Neural progenitor cell (in vitro differentiated cells): ENCODE measurements around the gene NCBP2L. TPM values are rescaled to one million over a fixed set of nuclear protein-coding genes. Genes with fewer than 3 reads are reported as not detected.
"Not testable (repeated sequence)": the region's sequence is repeated elsewhere in the genome, so short reads cannot be mapped to it uniquely, and the experiment has no call there.

Experiments
- DNase-seq: peaks from one replicate; pipeline ENCODE4 v3.0.0-alpha.2; 2016; ENCODE audit warnings: low spot score
- H2AFZ ChIP-seq: fragments of 200-600 bp; sonication (generic); replicated peaks from 2 replicates; pipeline ENCODE4 v1.6.1; 2016; ENCODE audit warnings: antibody characterized with exemption
- H3F3A ChIP-seq: fragments of 200-600 bp; sonication (generic); 2 replicates; pipeline ENCODE4 v1.6.1; 2016; ENCODE audit warnings: antibody characterized with exemption, low read depth
- H3K27ac ChIP-seq: fragments of 200-600 bp; sonication (generic); 2 replicates; pipeline ENCODE4 v1.5.1; 2016; ENCODE audit warnings: mild to moderate bottlenecking
- H3K27me3 ChIP-seq: fragments of 200-600 bp; sonication (generic); 2 replicates; pipeline ENCODE4 v1.6.1; 2016; ENCODE audit warnings: mild to moderate bottlenecking, moderate library complexity
- H3K36me3 ChIP-seq: fragments of 200-600 bp; sonication (generic); 2 replicates; pipeline ENCODE4 v1.5.1; 2016
- H3K4me1 ChIP-seq: fragments of 200-600 bp; sonication (generic); 2 replicates; pipeline ENCODE4 v1.6.1; 2016; ENCODE audit warnings: mixed run types
- H3K4me2 ChIP-seq: fragments of 200-600 bp; sonication (generic); 2 replicates; pipeline ENCODE4 v1.6.1; 2016
- H3K4me3 ChIP-seq: fragments of 200-600 bp; sonication (generic); 2 replicates; pipeline ENCODE4 v1.5.1; 2016
- H3K79me2 ChIP-seq: fragments of 200-600 bp; sonication (generic); 2 replicates; pipeline ENCODE4 v1.6.1; 2016; ENCODE audit warnings: low read depth
- H3K9ac ChIP-seq: fragments of 200-600 bp; sonication (generic); 2 replicates; pipeline ENCODE4 v1.6.1; 2016
- H3K9me3 ChIP-seq: fragments of 200-600 bp; sonication (generic); 2 replicates; pipeline ENCODE4 v1.5.1; 2016; ENCODE audit warnings: low read depth
- H4K20me1 ChIP-seq: fragments of 200-600 bp; sonication (generic); 2 replicates; pipeline ENCODE4 v1.6.1; 2016; ENCODE audit warnings: low read depth
- H3K27ac Mint-ChIP-seq: 3 replicates; pipeline ENCODE4 v1.8.0; 2021; ENCODE audit warnings: mixed read lengths
- H3K27me3 Mint-ChIP-seq: 2 replicates; pipeline ENCODE4 v1.8.0; 2022; ENCODE audit warnings: low read depth, mild to moderate bottlenecking, inconsistent platforms, moderate library complexity, mixed read lengths; ENCODE audit not compliant: insufficient read depth
- H3K36me3 Mint-ChIP-seq: 3 replicates; pipeline ENCODE4 v1.8.0; 2021; ENCODE audit warnings: mixed read lengths
- H3K4me1 Mint-ChIP-seq: 3 replicates; pipeline ENCODE4 v1.8.0; 2021; ENCODE audit warnings: mixed read lengths
- H3K4me3 Mint-ChIP-seq: 3 replicates; pipeline ENCODE4 v1.8.0; 2021; ENCODE audit warnings: mild to moderate bottlenecking, moderate library complexity, mixed read lengths
- H3K9me3 Mint-ChIP-seq: 3 replicates; pipeline ENCODE4 v1.8.0; 2020; ENCODE audit warnings: mixed read lengths
- EZH2 ChIP-seq: fragments of 200-600 bp; sonication (generic); IDR thresholded peaks from 2 replicates; pipeline ENCODE4 v1.6.1; 2017; ENCODE audit warnings: antibody characterized with exemption, mild to moderate bottlenecking, moderate library complexity
- EZH2phosphoT487 ChIP-seq: fragments of 200-600 bp; sonication (generic); IDR thresholded peaks from 2 replicates; pipeline ENCODE4 v1.6.1; 2017; ENCODE audit warnings: antibody characterized with exemption
- total RNA-seq: library from RNA; depleted of rRNA; stranded (reverse); fragments of >200 nt; gene quantifications from 2 replicates; pipeline ENCODE4 v1.2.3, GENCODE V29; 2015; ENCODE audit warnings: low replicate concordance
- TF ChIP-seq, protein P1 (sequence below): fragments of 200-600 bp; sonication (generic); IDR thresholded peaks from 2 replicates; pipeline ENCODE4 v1.5.1; 2017; ENCODE audit warnings: antibody characterized with exemption, mild to moderate bottlenecking

Gene NCBP2L
- total RNA-seq, 1 donor from 2014 or later: not detected

DNA sequence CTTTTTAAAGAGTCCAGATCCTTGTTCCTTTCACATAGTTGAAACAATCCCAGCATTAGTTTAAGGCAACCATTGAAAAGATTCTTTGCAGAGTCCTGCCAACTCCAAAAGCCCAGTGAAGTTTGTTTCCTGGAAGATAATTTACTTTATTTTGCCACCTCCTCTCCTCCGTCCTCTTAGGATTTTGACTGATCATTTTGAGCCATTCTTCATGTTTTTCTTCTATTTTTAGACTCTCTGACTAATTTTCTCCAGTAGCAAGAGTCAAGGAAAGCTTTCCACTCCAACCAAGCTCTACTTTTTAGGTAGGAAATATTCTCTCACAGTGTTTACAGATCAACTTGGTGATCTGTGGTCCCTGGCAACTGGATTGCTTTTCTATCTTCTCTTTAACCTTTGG lies 10.3 kb downstream of the NCBP2L start:
- H3K27me3 ChIP-seq: peaks cover 4% of the 10 kb centered on the region
- no peak overlapping the region for H3K4me2 ChIP-seq
- no peak overlapping the region for H3K9ac ChIP-seq
- H3F3A ChIP-seq: no peaks in the 10 kb centered on the region
- no peaks in the 10 kb centered on the region for H4K20me1 ChIP-seq
- peak overlapping the region; percentile 47 for H2AFZ ChIP-seq
- Mint-ChIP-seq H3K9me3 (no peaks in the 10 kb centered on the region), H3K4me3 (no peak overlapping the region), H3K36me3 (no peaks in the 10 kb centered on the region), H3K27me3 (no peaks in the 10 kb centered on the region), H3K4me1 (no peaks in the 10 kb centered on the region), H3K27ac (no peak overlapping the region)
- H3K36me3 ChIP-seq: no peaks in the 10 kb centered on the region
- H3K4me3 ChIP-seq: no peak overlapping the region
- H3K4me1 ChIP-seq: no peaks in the 10 kb centered on the region
- no peak overlapping the region for H3K27ac ChIP-seq
- no peaks in the 10 kb centered on the region for H3K79me2 ChIP-seq
- no peak for DNase-seq
- TF ChIP-seq EZH2phosphoT487 (no peak), EZH2 (no peak)
- TF ChIP-seq, protein P1, sequence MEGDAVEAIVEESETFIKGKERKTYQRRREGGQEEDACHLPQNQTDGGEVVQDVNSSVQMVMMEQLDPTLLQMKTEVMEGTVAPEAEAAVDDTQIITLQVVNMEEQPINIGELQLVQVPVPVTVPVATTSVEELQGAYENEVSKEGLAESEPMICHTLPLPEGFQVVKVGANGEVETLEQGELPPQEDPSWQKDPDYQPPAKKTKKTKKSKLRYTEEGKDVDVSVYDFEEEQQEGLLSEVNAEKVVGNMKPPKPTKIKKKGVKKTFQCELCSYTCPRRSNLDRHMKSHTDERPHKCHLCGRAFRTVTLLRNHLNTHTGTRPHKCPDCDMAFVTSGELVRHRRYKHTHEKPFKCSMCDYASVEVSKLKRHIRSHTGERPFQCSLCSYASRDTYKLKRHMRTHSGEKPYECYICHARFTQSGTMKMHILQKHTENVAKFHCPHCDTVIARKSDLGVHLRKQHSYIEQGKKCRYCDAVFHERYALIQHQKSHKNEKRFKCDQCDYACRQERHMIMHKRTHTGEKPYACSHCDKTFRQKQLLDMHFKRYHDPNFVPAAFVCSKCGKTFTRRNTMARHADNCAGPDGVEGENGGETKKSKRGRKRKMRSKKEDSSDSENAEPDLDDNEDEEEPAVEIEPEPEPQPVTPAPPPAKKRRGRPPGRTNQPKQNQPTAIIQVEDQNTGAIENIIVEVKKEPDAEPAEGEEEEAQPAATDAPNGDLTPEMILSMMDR: no peak
- H3K9me3 ChIP-seq: no peaks in the 10 kb centered on the region

DNA sequence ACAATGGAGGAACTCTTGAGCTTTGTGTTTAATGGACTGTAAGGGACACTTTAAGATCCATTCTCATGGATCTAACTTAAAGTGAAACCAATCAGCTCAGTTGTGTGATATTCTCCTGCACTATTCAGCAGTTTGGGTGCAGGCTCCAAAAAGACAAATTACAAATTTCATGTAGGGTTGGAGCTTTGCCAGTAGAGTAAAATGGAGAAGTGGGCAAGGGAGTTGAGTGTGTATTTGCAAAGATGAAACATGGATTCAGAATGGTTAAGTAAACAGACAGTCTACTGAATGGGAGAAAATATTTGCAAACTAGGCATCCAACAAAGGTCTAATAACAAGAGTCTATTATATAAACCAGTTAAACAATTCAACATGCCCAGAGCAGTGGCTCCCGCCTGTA lies 26.9 kb downstream of the NCBP2L start:
- no peak overlapping the region for H2AFZ ChIP-seq
- H3F3A ChIP-seq: no peaks in the 10 kb centered on the region
- no peaks in the 10 kb centered on the region for H3K36me3 ChIP-seq
- no peak for DNase-seq
- H3K27me3 Mint-ChIP-seq: peaks cover 2% of the 10 kb centered on the region
- H3K9me3 Mint-ChIP-seq: peaks cover 10% of the 10 kb centered on the region
- H3K27ac Mint-ChIP-seq: no peak overlapping the region
- H3K27me3 ChIP-seq: no peaks in the 10 kb centered on the region
- no peaks in the 10 kb centered on the region for H3K36me3 Mint-ChIP-seq
- no peaks in the 10 kb centered on the region for H4K20me1 ChIP-seq
- H3K4me1 ChIP-seq: no peaks in the 10 kb centered on the region
- TF ChIP-seq, protein P1: no peak
- TF ChIP-seq EZH2phosphoT487: no peak
- H3K79me2 ChIP-seq: no peaks in the 10 kb centered on the region
- no peaks in the 10 kb centered on the region for H3K4me1 Mint-ChIP-seq
- no peak overlapping the region for H3K4me2 ChIP-seq
- no peak overlapping the region for H3K4me3 Mint-ChIP-seq
- H3K27ac ChIP-seq: no peak overlapping the region
- H3K9ac ChIP-seq: no peak overlapping the region
- H3K9me3 ChIP-seq: no peaks in the 10 kb centered on the region
- no peak overlapping the region for H3K4me3 ChIP-seq

DNA sequence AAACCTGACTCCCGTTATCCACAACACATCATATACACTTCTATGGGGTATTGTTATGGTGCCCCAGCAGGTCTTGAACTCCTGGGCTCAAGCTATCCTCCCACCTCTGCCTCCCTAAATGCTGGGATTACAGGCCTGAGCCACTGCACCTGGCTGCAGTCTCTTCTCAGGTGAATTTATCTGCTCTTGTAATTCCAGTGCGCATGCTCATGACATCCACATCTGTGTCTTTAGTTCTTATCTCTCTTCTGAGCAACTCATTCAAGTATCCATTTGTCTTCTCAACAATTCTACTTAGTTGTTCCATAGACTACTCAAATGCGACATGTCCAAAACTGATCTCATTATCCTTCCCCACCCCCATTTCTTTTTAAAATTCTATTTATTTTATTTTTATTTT lies 27.6 kb downstream of the NCBP2L start:
- Histone ChIP-seq H3K9ac (no peak overlapping the region), H3K4me2 (no peak overlapping the region), H2AFZ (no peak overlapping the region), H4K20me1 (no peaks in the 10 kb centered on the region), H3K9me3 (no peaks in the 10 kb centered on the region), H3K4me1 (no peaks in the 10 kb centered on the region), H3F3A (no peaks in the 10 kb centered on the region), H3K27me3 (no peaks in the 10 kb centered on the region), H3K4me3 (no peak overlapping the region), H3K36me3 (no peaks in the 10 kb centered on the region), H3K79me2 (no peaks in the 10 kb centered on the region), H3K27ac (no peak overlapping the region)
- H3K27ac Mint-ChIP-seq: no peak overlapping the region
- no peaks in the 10 kb centered on the region for H3K4me1 Mint-ChIP-seq
- no peak for DNase-seq
- H3K27me3 Mint-ChIP-seq: peaks cover 2% of the 10 kb centered on the region
- peaks cover 10% of the 10 kb centered on the region for H3K9me3 Mint-ChIP-seq
- no peaks in the 10 kb centered on the region for H3K36me3 Mint-ChIP-seq
- TF ChIP-seq, protein P1: no peak
- TF ChIP-seq EZH2 (no peak), EZH2phosphoT487 (no peak)
- no peak overlapping the region for H3K4me3 Mint-ChIP-seq

DNA sequence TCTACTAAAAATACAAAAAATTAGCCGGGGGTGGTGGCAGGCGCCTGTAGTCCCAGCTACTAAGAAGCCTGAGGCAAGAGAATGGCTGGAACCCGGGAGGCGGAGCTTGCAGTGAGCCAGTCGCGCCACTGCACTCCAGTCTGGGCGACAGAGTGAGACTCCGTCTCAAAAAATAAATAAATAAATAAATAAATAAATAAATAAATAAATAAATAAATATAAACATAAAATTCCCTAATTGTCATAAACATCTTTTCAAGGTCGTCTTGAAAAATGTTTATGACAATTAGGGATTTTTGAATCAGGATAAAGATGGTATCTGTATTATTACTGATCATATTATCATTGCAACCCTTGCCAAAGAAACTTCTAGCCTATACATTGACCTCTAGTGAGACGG lies 32.5 kb downstream of the NCBP2L start:
- H3K27ac ChIP-seq, H3K79me2 ChIP-seq, H3K4me3 Mint-ChIP-seq, H3K4me1 Mint-ChIP-seq, H3K9me3 ChIP-seq, H3K9ac ChIP-seq, H3K4me1 ChIP-seq, H4K20me1 ChIP-seq, H2AFZ ChIP-seq, DNase-seq, H3K27me3 ChIP-seq, H3K36me3 Mint-ChIP-seq, H3K4me3 ChIP-seq, H3K27ac Mint-ChIP-seq, H3K9me3 Mint-ChIP-seq, H3K36me3 ChIP-seq, H3K4me2 ChIP-seq, H3F3A ChIP-seq, H3K27me3 Mint-ChIP-seq: not testable (repeated sequence)
